ENCODE results near the gene SMIM29.

SMIM29 gene

DNA sequence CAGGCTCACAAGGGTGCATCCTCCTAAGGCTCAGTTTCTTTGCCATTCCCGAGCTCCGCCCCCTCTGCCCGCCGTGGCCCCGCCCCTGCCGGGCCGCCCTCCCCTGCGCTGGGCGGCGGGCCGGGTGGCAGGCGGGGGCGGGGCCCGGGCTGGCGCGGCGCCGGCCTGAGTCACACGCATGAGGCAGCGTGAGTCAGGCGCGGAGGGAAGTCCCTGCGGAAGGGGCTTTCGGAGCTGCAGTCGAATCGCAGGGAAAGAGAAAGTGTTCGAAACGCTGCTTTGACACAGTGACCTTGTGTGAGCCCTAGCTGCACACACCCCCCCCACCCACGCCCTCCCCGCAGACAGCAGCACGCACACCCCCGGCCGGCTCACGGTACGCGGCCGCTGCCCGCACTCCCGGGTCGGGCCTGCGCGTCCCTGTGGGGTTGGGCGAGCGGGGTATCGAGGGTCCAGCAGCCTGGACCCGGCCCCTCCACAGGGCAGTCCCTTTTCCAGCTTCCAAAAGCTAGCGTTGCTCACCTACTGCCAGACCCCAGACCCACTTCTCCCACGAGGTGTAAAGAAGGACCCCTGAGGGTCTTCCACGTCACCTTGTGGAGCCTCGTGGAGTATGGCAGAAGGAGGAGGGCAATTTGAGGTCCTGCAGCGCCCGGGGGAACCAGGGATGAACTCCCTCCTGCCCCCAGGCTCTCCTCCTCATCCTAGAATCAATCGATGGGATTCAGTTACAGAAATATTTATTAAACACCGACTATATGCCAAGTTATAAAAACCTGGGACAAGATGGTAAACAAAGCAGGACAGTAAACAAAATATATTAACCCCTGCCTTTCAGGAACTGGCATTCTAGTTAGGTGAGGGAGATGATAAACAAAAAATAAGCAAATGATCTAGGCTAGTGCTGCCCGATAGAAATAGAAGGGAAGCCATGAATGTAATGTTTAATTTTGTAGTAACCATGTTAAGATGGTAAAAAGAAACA is 24.6 kb downstream of the SMIM29 start:
- DNase-seq, result peak; percentile 95

DNA sequence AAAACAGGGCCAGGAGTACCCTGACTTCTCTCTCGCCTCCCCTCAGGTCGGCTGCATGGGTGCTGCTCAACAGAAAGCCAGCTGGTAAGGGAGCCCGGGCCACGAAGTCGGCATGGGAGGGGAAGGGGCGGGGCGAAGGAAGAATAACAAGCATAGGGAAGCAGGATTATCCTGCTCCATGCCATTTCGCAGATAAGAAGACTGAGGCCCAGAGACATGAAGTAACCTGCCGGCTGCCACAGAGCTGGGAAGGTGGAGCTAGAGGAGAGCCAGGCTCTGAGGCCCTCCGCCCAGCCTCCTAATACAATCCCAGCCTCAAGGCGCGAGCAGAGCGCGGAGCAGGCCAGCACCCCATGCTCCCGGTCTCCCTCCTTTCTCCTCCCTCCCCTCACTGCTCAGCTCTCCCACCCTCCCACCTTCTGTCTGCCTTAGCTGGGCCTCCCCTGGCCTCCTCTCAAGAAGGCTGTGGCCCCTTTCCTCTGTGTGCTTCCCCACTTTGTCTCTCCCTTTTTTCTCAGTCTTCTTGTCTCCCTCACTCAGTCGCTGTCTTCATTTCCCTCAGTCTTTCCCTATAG is 25.3 kb downstream of the SMIM29 start:
- DNase-seq, result no peak

DNA sequence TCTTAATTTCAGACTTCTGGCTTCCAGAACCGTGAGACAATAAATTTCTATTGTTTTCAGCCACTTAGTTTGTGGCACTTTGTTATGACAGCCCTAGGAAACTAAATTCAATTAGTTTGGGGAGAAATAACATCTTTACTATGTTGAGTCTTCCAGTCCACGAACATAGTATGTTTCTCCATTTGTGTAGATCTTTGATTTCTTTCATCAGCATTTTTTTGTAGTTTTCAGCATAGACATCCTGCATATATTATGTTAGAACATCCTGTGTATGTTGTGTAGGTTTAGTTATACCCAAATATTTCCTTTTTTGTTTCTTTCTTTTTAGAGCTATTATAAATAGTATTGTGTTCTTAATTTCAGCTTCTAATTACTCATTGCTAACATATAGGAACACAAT is 30.1 kb downstream of the SMIM29 start:
- no peak for DNase-seq

DNA sequence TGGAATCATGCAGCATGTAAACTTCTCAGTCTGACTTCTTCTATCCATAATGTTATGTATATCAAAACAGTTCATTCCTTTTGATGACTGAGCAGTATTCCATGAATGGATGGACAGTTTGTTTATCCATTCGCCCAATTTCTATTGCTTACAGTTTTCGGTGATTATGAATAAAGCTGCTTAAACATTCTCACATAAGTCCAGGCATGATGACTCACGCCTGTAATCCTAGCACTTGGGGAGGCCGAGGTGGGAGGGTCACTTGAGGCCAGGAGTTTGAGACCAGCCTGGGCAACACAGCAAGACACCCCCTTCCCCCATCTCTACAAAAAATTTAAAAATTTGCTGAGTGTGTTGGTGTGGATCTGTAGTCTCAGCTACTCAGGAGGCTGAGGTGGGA is 35.0 kb downstream of the SMIM29 start:
- DNase-seq, result no peak

DNA sequence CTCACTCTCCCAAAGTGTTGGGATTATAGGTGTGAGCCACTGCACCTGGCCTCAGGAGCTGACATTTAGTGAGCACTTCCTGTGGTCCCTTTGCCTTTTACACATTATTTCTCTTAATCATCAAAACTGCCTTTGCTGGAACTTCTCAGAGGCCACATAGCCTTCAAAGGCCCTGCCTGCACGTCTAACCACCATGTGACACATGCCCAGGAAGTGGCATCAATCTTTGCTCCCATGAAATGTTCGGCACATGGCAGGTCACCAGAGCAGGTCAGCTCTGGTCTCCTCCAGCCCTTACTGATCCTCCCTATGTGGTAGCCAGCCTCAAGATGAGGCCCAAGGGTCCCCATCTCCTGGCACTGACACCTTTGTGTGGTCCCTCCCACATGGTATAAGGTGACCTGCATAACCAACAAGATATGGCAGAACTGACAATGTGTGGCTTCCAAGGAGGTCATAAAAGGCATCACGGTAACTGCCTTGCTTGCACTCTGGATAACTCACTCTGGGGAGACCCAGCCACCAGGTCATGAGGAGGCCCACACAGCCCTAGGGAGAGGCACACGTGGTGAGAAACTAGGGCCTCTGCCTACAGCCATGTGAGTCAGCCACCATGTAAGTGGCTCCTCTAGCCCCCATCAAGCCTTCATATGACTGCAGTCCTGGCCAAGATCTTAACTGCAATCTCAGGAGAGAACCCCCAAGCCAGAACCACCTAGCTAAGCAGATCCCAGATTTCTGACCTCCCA is 40.9 kb downstream of the SMIM29 start:
- peak; percentile 70 for DNase-seq

DNA sequence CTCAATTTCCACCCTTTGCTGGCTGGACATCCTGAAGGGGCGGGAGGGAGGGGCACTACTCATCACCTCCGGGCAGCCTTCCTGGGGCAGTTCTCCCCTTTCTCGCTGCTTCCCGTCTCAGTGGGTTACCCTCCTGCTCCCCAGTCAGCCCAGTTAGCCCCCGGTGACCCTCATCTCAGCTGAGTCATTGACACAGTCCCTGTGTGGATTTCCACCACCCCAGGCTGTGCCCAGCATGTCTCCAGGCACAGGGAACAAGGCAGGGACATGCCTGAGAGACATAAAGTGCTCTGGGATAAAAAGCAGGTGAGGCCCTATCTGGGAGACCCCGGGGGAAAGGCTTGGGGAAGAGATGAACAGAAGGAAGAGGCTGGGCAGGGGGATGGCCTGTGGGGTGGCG is 42.1 kb downstream of the SMIM29 start:
- no peak for DNase-seq

DNA sequence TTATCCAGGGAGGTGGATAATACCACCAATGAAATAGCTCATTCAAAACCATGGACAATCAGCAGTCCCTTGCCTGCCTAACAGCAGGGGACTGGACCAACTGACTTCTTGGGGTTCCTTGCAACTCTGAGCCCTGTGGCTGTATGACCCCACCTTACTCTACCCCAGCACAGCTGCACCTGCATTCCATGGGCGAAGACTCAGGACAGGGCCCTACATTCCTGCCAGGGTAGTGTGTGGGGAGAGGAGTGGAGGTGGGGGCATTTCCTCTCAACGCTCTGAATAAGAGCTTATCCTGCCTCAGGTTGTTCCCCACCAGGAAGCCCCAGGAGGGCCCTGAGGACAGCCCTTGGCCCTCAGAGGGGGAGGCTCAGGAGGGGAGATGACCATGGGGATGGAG is 42.9 kb downstream of the SMIM29 start:
- DNase-seq, result no peak

DNA sequence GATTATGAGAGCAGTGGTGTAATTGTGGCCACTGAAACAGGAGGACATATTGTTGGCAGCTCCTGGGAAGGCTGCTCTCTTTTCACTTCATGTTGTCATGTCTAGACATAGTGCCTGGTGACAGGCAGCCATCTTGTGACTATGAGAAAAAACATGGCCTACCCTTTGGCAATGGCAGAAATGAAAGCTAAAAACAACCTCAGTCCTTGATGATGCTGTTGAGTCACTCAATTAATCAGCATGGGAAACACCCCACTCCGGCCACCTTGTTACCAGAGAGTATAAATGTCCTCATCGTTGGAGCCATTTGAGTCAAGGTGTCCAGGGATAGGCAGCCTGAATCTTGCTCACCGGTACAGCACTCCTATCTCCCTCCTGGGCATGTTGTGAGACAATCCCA is 43.3 kb downstream of the SMIM29 start:
- no peak for DNase-seq

DNA sequence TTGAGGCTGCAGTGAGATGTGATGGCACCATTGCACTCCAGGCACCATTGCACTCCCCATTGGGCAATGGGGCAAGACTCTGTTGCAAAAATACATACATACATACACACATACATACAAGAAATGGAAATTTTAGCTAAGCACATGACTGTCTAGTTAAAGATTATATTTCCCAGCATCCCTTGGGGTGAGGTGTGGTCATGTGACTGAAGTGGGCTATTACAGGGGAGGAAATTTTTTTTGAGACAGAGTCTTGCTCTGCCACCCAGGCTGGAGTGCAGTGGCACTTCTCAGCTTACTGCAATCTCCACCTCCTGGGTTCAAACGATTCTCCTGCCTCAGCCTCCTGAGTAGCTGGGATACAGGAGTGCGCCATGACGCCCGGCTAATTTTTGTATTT is 44.1 kb downstream of the SMIM29 start:
- no peak for DNase-seq

DNA sequence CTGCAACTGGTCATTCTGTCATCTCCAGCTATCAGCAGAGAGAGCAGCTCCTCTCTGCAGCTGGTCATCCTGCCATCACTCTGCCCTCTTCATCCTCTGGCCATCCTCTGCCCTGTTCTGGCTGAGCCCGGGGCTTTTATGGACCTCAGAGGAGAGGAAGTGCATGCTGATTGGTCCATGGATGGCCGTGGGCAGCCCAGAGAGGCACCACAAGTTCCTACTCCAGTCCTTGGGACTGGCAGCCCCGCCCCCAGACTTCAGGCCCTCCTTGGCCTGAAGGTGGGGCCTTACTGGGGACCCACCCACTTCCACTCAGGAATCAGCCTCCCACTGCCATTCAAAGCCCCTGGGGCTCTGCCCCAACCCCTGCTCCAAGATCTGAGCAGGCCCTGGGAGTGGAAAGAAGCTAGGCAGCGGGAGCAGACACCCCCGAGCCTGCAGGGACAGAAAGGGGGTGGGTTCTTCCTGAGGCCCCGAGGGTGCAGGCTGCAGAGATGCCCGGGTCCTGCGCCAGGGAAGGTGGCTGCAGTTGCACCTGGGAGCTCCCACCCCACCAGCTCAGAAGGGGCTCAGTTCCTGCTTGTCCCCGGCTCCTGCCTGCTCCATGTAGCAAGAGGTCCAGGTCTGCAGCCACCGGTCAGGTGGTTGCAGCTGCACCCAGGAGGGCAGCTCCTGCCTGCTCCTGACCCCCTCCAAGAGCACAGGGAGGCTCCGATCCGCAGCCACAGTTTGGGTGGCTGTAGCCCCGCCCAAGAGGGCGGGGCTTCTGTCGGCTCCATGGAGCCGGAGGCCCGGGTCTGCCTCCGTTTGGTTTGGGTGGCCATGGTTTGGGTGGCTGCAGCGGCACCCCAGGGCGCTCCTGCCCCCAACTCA is 46.2 kb downstream of the SMIM29 start:
- no peak for DNase-seq

DNA sequence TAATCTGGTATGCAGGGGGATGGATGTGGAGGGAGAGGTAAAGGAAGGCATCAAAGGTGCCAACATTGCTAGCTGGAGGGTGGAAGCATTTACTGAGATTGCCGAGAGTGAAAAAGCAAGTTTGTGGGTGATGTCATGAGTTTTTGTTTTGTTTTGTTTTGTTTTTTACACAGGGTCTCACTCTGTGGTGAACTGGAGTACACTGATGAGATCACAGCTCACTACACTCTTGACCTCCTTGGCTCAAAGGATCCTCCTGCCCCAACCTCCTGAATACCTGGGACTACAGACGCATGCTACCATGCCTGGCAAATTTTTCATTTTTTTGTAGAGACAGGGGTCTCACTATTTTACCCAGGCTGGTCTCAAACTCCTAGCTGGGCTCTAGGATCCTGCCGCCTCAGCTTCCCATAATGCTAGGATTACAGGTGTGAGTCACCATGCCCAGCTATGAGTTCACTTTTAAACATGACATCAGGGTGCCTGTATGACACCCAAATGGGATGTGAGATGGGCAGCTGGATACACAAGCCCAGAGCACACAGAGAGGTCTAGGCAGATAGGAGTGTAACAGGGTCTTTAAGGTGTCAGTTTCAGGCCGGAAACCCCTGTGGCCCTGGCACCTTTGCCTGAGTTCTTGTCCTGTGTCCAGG is 47.2 kb downstream of the SMIM29 start:
- no peak for DNase-seq

DNA sequence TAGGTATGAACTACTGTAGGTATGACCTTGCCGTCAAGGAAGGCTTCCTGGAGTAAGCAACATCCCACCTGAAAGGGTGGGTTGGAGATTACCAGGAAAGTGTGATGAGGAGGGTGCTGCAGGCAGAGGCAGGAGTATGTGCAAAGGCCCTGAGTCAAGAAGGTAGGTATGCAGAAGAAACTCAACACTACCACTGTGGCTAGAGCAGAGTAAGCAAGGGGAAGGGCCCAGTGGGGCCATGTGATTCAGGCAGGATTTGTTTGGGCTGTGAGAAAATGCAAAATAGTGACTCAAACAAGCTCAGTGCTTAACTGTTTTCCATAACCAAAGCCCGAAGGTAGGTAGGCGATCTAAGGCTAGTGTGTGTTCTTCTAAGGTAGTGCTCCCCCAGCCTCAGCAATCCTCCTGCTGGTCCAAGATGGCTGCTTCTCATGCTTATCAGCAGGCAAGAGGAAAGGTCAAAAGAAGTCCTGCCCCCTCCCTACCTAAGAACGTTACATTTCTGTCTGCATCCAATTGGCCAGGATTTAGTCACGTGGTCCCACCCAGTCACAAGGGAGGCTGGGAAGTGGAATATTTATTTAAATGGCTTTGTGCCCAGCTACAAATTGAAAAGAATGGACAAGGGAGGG is 48.4 kb downstream of the SMIM29 start:
- DNase-seq, result no peak

DNA sequence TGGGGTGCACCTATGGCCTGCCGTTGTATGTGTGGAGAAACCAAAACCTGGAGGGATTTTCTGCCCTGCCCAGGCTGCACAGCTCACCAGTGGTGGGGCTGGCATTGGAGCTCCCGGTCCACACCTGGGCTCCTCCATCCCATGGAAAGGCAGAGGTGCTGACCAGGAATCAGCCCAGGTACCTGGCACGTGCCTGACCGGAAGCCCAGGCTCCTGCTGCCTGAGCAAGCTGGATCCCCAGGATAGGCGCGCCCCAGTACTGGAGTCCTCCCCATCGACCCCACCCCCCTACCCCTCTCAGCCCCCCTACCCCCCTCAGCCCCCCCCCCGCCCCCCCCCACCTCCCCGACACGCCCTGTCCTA is 52.0 kb downstream of the SMIM29 start:
- no peak for DNase-seq

Measured in stimulated activated CD8-positive, alpha-beta memory T cell treated with anti-CD3 and anti-CD28 coated beads, Interleukin-4, amount 100 ng/mL, for 48 hours (primary cell).